ENCODE measurements around the gene FUT8.

FUT8 gene

GRCh38 chr14:65776193-65776852 is 363.8 kb downstream of the FUT8 start:
- no peak for DNase-seq (ENCODE audit: low read depth in 2 of 2)
- no peak overlapping the region for H3K4me3 ChIP-seq (replicated peaks in 1 of 2; ENCODE audit: low read depth in 2 of 2, low read length in 2 of 2)
- TF ChIP-seq, protein P1, sequence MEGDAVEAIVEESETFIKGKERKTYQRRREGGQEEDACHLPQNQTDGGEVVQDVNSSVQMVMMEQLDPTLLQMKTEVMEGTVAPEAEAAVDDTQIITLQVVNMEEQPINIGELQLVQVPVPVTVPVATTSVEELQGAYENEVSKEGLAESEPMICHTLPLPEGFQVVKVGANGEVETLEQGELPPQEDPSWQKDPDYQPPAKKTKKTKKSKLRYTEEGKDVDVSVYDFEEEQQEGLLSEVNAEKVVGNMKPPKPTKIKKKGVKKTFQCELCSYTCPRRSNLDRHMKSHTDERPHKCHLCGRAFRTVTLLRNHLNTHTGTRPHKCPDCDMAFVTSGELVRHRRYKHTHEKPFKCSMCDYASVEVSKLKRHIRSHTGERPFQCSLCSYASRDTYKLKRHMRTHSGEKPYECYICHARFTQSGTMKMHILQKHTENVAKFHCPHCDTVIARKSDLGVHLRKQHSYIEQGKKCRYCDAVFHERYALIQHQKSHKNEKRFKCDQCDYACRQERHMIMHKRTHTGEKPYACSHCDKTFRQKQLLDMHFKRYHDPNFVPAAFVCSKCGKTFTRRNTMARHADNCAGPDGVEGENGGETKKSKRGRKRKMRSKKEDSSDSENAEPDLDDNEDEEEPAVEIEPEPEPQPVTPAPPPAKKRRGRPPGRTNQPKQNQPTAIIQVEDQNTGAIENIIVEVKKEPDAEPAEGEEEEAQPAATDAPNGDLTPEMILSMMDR (IDR thresholded peaks at IDR 0.05; ENCODE audit: low read depth, low read length): no peak

DNA sequence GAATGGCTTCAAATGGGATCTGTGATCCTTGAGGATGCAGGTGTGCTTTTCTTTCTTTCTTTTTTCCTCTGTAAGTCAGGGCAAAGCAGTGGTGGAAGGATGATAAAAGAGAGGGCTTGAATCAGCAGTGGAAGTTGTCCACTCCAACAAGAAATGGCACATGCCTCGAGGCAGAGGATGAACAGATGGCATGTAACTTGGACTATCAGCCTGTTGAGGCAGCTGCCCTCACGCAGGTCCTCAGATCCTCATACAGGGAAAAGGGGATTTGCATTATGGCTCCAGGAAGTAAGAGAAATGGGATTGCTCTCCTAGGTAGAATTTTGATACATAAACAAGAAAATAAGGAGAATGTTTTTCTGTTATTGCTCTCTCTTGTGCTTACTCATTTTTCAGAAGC is 368.0 kb downstream of the FUT8 start:
- TF ChIP-seq, protein P1 (IDR thresholded peaks at IDR 0.05; ENCODE audit: low read depth, low read length): no peak
- no peak overlapping the region for H3K4me3 ChIP-seq (replicated peaks in 1 of 2; ENCODE audit: low read depth in 2 of 2, low read length in 2 of 2)
- no peak for DNase-seq (ENCODE audit: low read depth in 2 of 2)

GRCh38 chr14:65783101-65783500 is 370.6 kb downstream of the FUT8 start:
- TF ChIP-seq, protein P1 (IDR thresholded peaks at IDR 0.05; ENCODE audit: low read depth, low read length): no peak
- no peak overlapping the region for H3K4me3 ChIP-seq (replicated peaks in 1 of 2; ENCODE audit: low read depth in 2 of 2, low read length in 2 of 2)
- no peak for DNase-seq (ENCODE audit: low read depth in 2 of 2)

DNA sequence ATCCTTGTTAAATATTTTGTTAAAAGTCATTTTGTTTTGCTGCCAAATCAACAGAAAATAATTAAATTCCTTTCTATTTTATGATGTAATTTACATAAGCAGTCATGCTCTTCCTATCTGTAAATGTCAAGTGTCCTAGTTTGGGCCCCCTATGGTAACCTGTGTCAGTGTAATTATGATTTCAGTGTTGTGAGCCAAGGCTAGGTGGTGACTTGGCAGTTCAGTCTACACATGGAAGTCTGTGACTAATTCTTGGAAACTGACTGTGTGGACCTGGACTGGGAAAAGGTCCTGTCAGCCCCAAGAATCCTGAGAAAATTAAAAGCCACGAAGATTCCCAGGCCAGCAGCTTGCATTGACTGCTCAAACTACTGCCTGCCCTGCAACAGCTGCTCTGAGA is 371.0 kb downstream of the FUT8 start:
- DNase-seq (ENCODE audit: low read depth in 2 of 2): no peak
- H3K4me3 ChIP-seq (replicated peaks in 1 of 2; ENCODE audit: low read depth in 2 of 2, low read length in 2 of 2): no peak overlapping the region
- TF ChIP-seq, protein P1 (IDR thresholded peaks at IDR 0.05; ENCODE audit: low read depth, low read length): no peak

GRCh38 chr14:65784574-65784973 is 372.0 kb downstream of the FUT8 start:
- DNase-seq (ENCODE audit: low read depth in 2 of 2): no peak
- TF ChIP-seq, protein P1 (IDR thresholded peaks at IDR 0.05; ENCODE audit: low read depth, low read length): no peak
- H3K4me3 ChIP-seq (replicated peaks in 1 of 2; ENCODE audit: low read depth in 2 of 2, low read length in 2 of 2): no peak overlapping the region

GRCh38 chr14:65787461-65787860 is 374.9 kb downstream of the FUT8 start:
- DNase-seq (ENCODE audit: low read depth in 2 of 2): no peak
- TF ChIP-seq, protein P1 (IDR thresholded peaks at IDR 0.05; ENCODE audit: low read depth, low read length): no peak
- H3K4me3 ChIP-seq (replicated peaks in 1 of 2; ENCODE audit: low read depth in 2 of 2, low read length in 2 of 2): no peak overlapping the region

GRCh38 chr14:65788876-65789275 is 376.3 kb downstream of the FUT8 start:
- TF ChIP-seq, protein P1 (IDR thresholded peaks at IDR 0.05; ENCODE audit: low read depth, low read length): no peak
- DNase-seq (ENCODE audit: low read depth in 2 of 2): no peak
- H3K4me3 ChIP-seq (replicated peaks in 1 of 2; ENCODE audit: low read depth in 2 of 2, low read length in 2 of 2): no peak overlapping the region

All from cardiac fibroblast (primary cell).